H9 (cell line): Measurements from ENCODE around the gene PDIA4. TPM values are rescaled to one million over a fixed set of nuclear protein-coding genes. Genes with fewer than 3 reads are reported as not detected.

Experiments
- DNase-seq: peaks from one replicate; pipeline ENCODE4 v3.0.0-alpha.2; 2017
- H2AFZ ChIP-seq: one replicate; pipeline ENCODE4 v1.6.1; 2013; ENCODE audit warnings: mild to moderate bottlenecking, low read length, control low read depth, moderate library complexity
- H2AK5ac ChIP-seq: 2 replicates; pipeline ENCODE4 v1.6.1; 2013; ENCODE audit warnings: low read length, control low read depth, mixed read lengths; ENCODE audit not compliant: insufficient read length
- H2BK120ac ChIP-seq: one replicate; pipeline ENCODE4 v1.6.1; 2013; ENCODE audit warnings: low read depth, mild to moderate bottlenecking, low read length, control low read depth, inconsistent platforms; ENCODE audit not compliant: poor library complexity, severe bottlenecking
- H2BK12ac ChIP-seq: 2 replicates; pipeline ENCODE4 v1.6.1; 2013; ENCODE audit warnings: low read length, control low read depth, mixed read lengths, low read depth; ENCODE audit not compliant: insufficient read length
- H2BK15ac ChIP-seq: 2 replicates; pipeline ENCODE4 v1.6.1; 2013; ENCODE audit warnings: low read depth, low read length, control low read depth
- H2BK20ac ChIP-seq: one replicate; pipeline ENCODE4 v1.6.1; 2013; ENCODE audit warnings: low read depth, mild to moderate bottlenecking, low read length, control low read depth, inconsistent platforms; ENCODE audit not compliant: poor library complexity, severe bottlenecking
- H2BK5ac ChIP-seq: 2 replicates; pipeline ENCODE4 v1.6.1; 2013; ENCODE audit warnings: low read length, control low read depth, mixed read lengths; ENCODE audit not compliant: insufficient read length
- H3K14ac ChIP-seq: 2 replicates; pipeline ENCODE4 v1.6.1; 2013; ENCODE audit warnings: low read length, control low read depth; ENCODE audit not compliant: insufficient read depth
- H3K18ac ChIP-seq: 2 replicates; pipeline ENCODE4 v1.6.1; 2013; ENCODE audit warnings: low read depth, mild to moderate bottlenecking, mixed read lengths, low read length, control low read depth; ENCODE audit not compliant: insufficient read length
- H3K23ac ChIP-seq: 2 replicates; pipeline ENCODE4 v1.6.1; 2013; ENCODE audit warnings: low read length, control low read depth, mixed read lengths, low read depth; ENCODE audit not compliant: insufficient read length
- H3K23me2 ChIP-seq: 2 replicates; pipeline ENCODE4 v1.6.1; 2013; ENCODE audit warnings: low read depth, mild to moderate bottlenecking, mixed read lengths, low read length, control low read depth; ENCODE audit not compliant: insufficient read length, poor library complexity, severe bottlenecking
- H3K27ac ChIP-seq: 2 replicates; pipeline ENCODE4 v1.5.1; 2013; ENCODE audit warnings: low read length, control low read depth, mixed read lengths, low read depth; ENCODE audit not compliant: insufficient read length
- H3K27me3 ChIP-seq: 2 replicates; pipeline ENCODE4 v1.6.1; 2013; ENCODE audit warnings: low read length, control low read depth, inconsistent platforms; ENCODE audit not compliant: insufficient read depth
- H3K4ac ChIP-seq: 2 replicates; pipeline ENCODE4 v1.6.1; 2013; ENCODE audit warnings: low read depth, mild to moderate bottlenecking, control low read depth, inconsistent platforms, low read length, moderate library complexity
- H3K4me1 ChIP-seq: 2 replicates; pipeline ENCODE4 v1.6.1; 2013; ENCODE audit warnings: low read length, control low read depth, inconsistent platforms; ENCODE audit not compliant: insufficient read depth
- H3K4me2 ChIP-seq: 2 replicates; pipeline ENCODE4 v1.6.1; 2013; ENCODE audit warnings: low read length, control low read depth, mixed read lengths; ENCODE audit not compliant: insufficient read length, insufficient read depth
- H3K56ac ChIP-seq: 2 replicates; pipeline ENCODE4 v1.6.1; 2013; ENCODE audit warnings: low read depth, mild to moderate bottlenecking, mixed read lengths, low read length, control low read depth; ENCODE audit not compliant: insufficient read length
- H3K79me1 ChIP-seq: 2 replicates; pipeline ENCODE4 v1.6.1; 2013; ENCODE audit warnings: low read depth, mild to moderate bottlenecking, moderate library complexity, low read length, control low read depth, inconsistent platforms; ENCODE audit not compliant: insufficient read depth, poor library complexity, severe bottlenecking
- H3K79me2 ChIP-seq: 2 replicates; pipeline ENCODE4 v1.6.1; 2013; ENCODE audit warnings: low read length, control low read depth, inconsistent platforms; ENCODE audit not compliant: insufficient read depth
- H3K9ac ChIP-seq: 2 replicates; pipeline ENCODE4 v1.6.1; 2013; ENCODE audit warnings: low read length, control low read depth, mixed read lengths; ENCODE audit not compliant: insufficient read length; ENCODE audit errors: extremely low read depth
- H3K9me3 ChIP-seq: one replicate; pipeline ENCODE4 v1.6.1; 2013; ENCODE audit warnings: low read depth, low read length, inconsistent platforms; ENCODE audit not compliant: control insufficient read depth
- H3T11ph ChIP-seq: one replicate; pipeline ENCODE4 v1.6.1; 2013; ENCODE audit warnings: mild to moderate bottlenecking, low read length, control low read depth, inconsistent platforms
- H4K20me1 ChIP-seq: one replicate; pipeline ENCODE4 v1.6.1; 2013; ENCODE audit not compliant: control insufficient read depth, insufficient read length, insufficient read depth
- H4K5ac ChIP-seq: 2 replicates; pipeline ENCODE4 v1.6.1; 2013; ENCODE audit warnings: low read depth, mild to moderate bottlenecking, mixed read lengths, low read length, control low read depth; ENCODE audit not compliant: insufficient read length
- H4K8ac ChIP-seq: replicated peaks from 2 replicates; pipeline ENCODE4 v1.6.1; 2013; ENCODE audit warnings: low read length, control low read depth, mixed read lengths, low read depth; ENCODE audit not compliant: insufficient read length
- H4K91ac ChIP-seq: 2 replicates; pipeline ENCODE4 v1.6.1; 2013; ENCODE audit warnings: low read depth, mild to moderate bottlenecking, moderate library complexity, mixed read lengths, low read length, control low read depth; ENCODE audit not compliant: insufficient read length
- H3K27ac Mint-ChIP-seq, 3 experiments: 2 replicates in 2 of 3; 3 replicates in 1 of 3; pipeline ENCODE4 v1.8.0; 2020 to 2021; ENCODE audit warnings: mixed read lengths in 3 of 3, mild to moderate bottlenecking in 1 of 3, moderate library complexity in 1 of 3
- H3K27me3 Mint-ChIP-seq: 2 replicates; pipeline ENCODE4 v1.8.0; 2021; ENCODE audit warnings: low read depth, mild to moderate bottlenecking, moderate library complexity, mixed read lengths
- H3K36me3 Mint-ChIP-seq, 3 experiments: 2 replicates in 2 of 3; 3 replicates in 1 of 3; pipeline ENCODE4 v1.8.0; 2020 to 2021; ENCODE audit warnings: low read depth in 3 of 3, mixed read lengths in 3 of 3; ENCODE audit not compliant: insufficient read depth in 1 of 3
- H3K4me1 Mint-ChIP-seq, 2 experiments: 2 replicates each; pipeline ENCODE4 v1.8.0; 2020; ENCODE audit warnings: mixed read lengths in 2 of 2
- H3K4me3 Mint-ChIP-seq, 2 experiments: 2 replicates in 1 of 2; 3 replicates in 1 of 2; pipeline ENCODE4 v1.8.0; 2020 to 2021; ENCODE audit warnings: mild to moderate bottlenecking in 2 of 2, mixed read lengths in 2 of 2, moderate library complexity in 1 of 2
- H3K9me3 Mint-ChIP-seq, 2 experiments: 2 replicates in 1 of 2; 3 replicates in 1 of 2; pipeline ENCODE4 v1.8.0; 2020; ENCODE audit warnings: mild to moderate bottlenecking in 2 of 2, mixed read lengths in 2 of 2, moderate library complexity in 1 of 2
- CTCF ChIP-seq: fragments of 200-600 bp; sonication (generic); conservative IDR thresholded peaks from 3 replicates; pipeline ENCODE4 v1.8.0; 2021; ENCODE audit warnings: antibody characterized with exemption, mild to moderate bottlenecking
- WGBS: extraction: QIAGEN DNeasy Blood & Tissue Kit; methylation state at CpG from one replicate; pipeline ENCODE4 v1.1.7; 2013; ENCODE audit warnings: missing lambda C conversion rate, low lambda C conversion rate, mixed read lengths; ENCODE audit not compliant: insufficient read length; ENCODE audit errors: extremely low coverage; 5-methylcytosine and 5-hydroxymethylcytosine counted together
- total RNA-seq: library from RNA; stranded (reverse); gene quantifications from 2 replicates; pipeline ENCODE4 v1.2.1, GENCODE V29; 2021

PDIA4 gene
- total RNA-seq, 1 experiment from 2014 or later = 217 TPM

DNA sequence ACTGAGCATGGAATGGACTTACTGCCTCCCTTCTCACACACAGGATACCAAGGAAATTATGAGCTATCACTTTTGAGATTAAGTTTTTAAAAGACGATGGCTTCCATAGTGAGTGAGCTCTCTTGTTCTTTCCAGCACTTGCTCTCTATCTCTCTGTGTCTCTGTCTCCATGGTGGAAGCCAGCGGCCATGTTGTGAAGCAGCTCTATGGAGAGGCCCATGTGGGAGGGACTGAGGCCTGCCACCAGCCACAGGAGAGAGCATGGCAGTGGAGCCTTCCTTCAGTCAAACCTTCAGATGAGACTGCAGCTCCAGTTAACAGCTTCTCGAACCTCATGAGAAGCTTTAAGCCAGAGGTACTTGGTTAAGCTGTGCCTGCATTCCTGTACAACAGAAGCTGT lies 20.5 kb upstream of the PDIA4 start:
- H3K18ac ChIP-seq = no peak overlapping the region
- H3K27ac ChIP-seq = no peak overlapping the region
- no peak overlapping the region for H4K8ac ChIP-seq
- H3K14ac ChIP-seq = no peak overlapping the region
- H2BK120ac ChIP-seq = no peak overlapping the region
- H2BK15ac ChIP-seq = no peak overlapping the region
- Mint-ChIP-seq H3K9me3 (no peaks in the 10 kb centered on the region), H3K27me3 (peaks cover 1% of the 10 kb centered on the region; the same call in 1 of the 2 replicates), H3K4me1 (no peaks in the 10 kb centered on the region), H3K36me3 (no peaks in the 10 kb centered on the region), H3K4me3 (no peak overlapping the region), H3K27ac (no peak overlapping the region)
- H4K91ac ChIP-seq = no peak overlapping the region
- no peaks in the 10 kb centered on the region for H4K20me1 ChIP-seq
- H3K56ac ChIP-seq = no peak overlapping the region
- no peaks in the 10 kb centered on the region for H3K27me3 ChIP-seq
- H2AK5ac ChIP-seq = no peak overlapping the region
- H4K5ac ChIP-seq = no peak overlapping the region
- no peak overlapping the region for H2BK12ac ChIP-seq
- DNase-seq = no peak
- H3K79me2 ChIP-seq = no peaks in the 10 kb centered on the region
- no peak overlapping the region for H2BK20ac ChIP-seq
- H2BK5ac ChIP-seq = no peak overlapping the region
- H3K9ac ChIP-seq = no peak overlapping the region
- no peak overlapping the region for H3T11ph ChIP-seq
- no peaks in the 10 kb centered on the region for H3K4me1 ChIP-seq
- H3K4me2 ChIP-seq = no peak overlapping the region
- no peak overlapping the region for H3K23ac ChIP-seq
- no peak for TF ChIP-seq CTCF
- no peaks in the 10 kb centered on the region for H3K23me2 ChIP-seq
- no peaks in the 10 kb centered on the region for H3K9me3 ChIP-seq
- H3K79me1 ChIP-seq = no peaks in the 10 kb centered on the region
- no peak overlapping the region for H3K4ac ChIP-seq
- no CpG with 5 or more reads among the region's 3 CpGs for WGBS
- no peak overlapping the region for H2AFZ ChIP-seq
